ENCODE measurements around the gene AKIRIN2. TPM values are rescaled to one million over a fixed set of nuclear protein-coding genes. Genes with fewer than 3 reads are reported as not detected.

AKIRIN2 gene
- total RNA-seq, result 7.9 and 16.2 TPM in 2 replicates

GRCh38 chr6:87701676-87702588 lies at the start of gene AKIRIN2:
Gene AKIRIN2 (minus strand): TSS chr6:87702233. CDS start chr6:87701684, 549 bp downstream.

Other genes starting within 250 kb of the AKIRIN2 start
- 10.0 and 10.8 TPM in 2 replicates for gene SLC35A1, start 229.3 kb downstream of the AKIRIN2 start, total RNA-seq
- gene RARS2, start 112.2 kb downstream of the AKIRIN2 start, total RNA-seq, result 33.9 and 49.5 TPM in 2 replicates
- 13.9 and 19.9 TPM in 2 replicates for gene ORC3, start 112.1 kb downstream of the AKIRIN2 start, total RNA-seq